Right ventricle myocardium superior (tissue), 1 donor: ENCODE data around the gene COL7A1. TPM values are rescaled to one million over a fixed set of nuclear protein-coding genes. Genes with fewer than 3 reads are reported as not detected.
"Not testable (repeated sequence)": the region's sequence is repeated elsewhere in the genome, so short reads cannot be mapped to it uniquely, and the experiment has no call there.

Experiments
- ATAC-seq: fragments of 200-7000 bp; cut with Tn5 transposase; one replicate; pipeline ENCODE4 v1.9.1; 2020; ENCODE audit warnings: mild to moderate bottlenecking; ENCODE audit not compliant: poor library complexity
- DNase-seq: peaks from one replicate; pipeline ENCODE4 v3.0.0-alpha.2; 2020
- intact Hi-C: fragments of 100-400 bp; cut with DNase I; formaldehyde crosslinking; loops from one replicate; pipeline ENCODE4 v1.11.2; 2022
- total RNA-seq: library from RNA; stranded (reverse); fragmentation: NEBNext Ultra II Directional; extraction: Animal tissue kit (Norgen Biotek cat#: 25700); gene quantifications from one replicate; pipeline ENCODE4 v1.2.1, GENCODE V29; 2021
- donor health status: DM: no; HTN: yes; CAD: no; lungs with severe emphysema.

Gene COL7A1
- total RNA-seq, 1 donor from 2014 or later, result 16.1 TPM

- intact Hi-C loops, result no loop called here
- peak; percentile 21 for DNase-seq
- ATAC-seq, result no peak
Measured at GRCh38 chr3:48555231-48555948, 39.7 kb downstream of the COL7A1 start.

GRCh38 chr3:48553886-48554845 lies 41.0 kb downstream of the COL7A1 start:
- DNase-seq (peak; percentile 20), ATAC-seq (no peak)
- intact Hi-C loops, result no loop called here

- no peak for ATAC-seq
- DNase-seq, result peak; percentile 19
- intact Hi-C loops, result no loop called here
Measured at GRCh38 chr3:48553361-48553760, 41.8 kb downstream of the COL7A1 start.

- intact Hi-C loops, result no loop called here
- ATAC-seq (no peak), DNase-seq (peak; percentile 32)
Measured at GRCh38 chr3:48552111-48552951, 42.8 kb downstream of the COL7A1 start.

- ATAC-seq, intact Hi-C loops: not testable (repeated sequence)
- peak; percentile 0 for DNase-seq
Measured at GRCh38 chr3:48551651-48552050, 43.5 kb downstream of the COL7A1 start.

GRCh38 chr3:48548729-48549705 lies 46.1 kb downstream of the COL7A1 start:
- peak; percentile 96 for ATAC-seq
- intact Hi-C loops, result loop anchor here (2.0 to 5.0 kb wide), 3 partner anchors 84 to 277 kb away; no protein-coding TSS in a partner anchor
- DNase-seq, result peak; percentile 93

GRCh38 chr3:48548126-48548525 lies 47.0 kb downstream of the COL7A1 start:
- intact Hi-C loops, result loop anchor here (2.0 to 5.0 kb wide), 3 partner anchors 83 to 276 kb away; no protein-coding TSS in a partner anchor
- ATAC-seq (no peak), DNase-seq (peak; percentile 3)

- ATAC-seq, result no peak
- peak; percentile 39 for DNase-seq
- intact Hi-C loops, result loop anchor here (5.0 kb wide), 2 partner anchors 144 to 274 kb away; no protein-coding TSS in a partner anchor
Measured at GRCh38 chr3:48546203-48546829, 48.8 kb downstream of the COL7A1 start.

GRCh38 chr3:48544141-48544540 lies 51.0 kb downstream of the COL7A1 start:
- intact Hi-C loops, result no loop called here
- ATAC-seq (no peak), DNase-seq (peak; percentile 22)

GRCh38 chr3:48543271-48543866 lies 51.8 kb downstream of the COL7A1 start:
- DNase-seq, result peak; percentile 77
- peak; percentile 93 for ATAC-seq
- intact Hi-C loops, result no loop called here

- DNase-seq, result peak; percentile 19
- intact Hi-C loops, result no loop called here
- no peak for ATAC-seq
Measured at GRCh38 chr3:48538451-48538850, 56.7 kb downstream of the COL7A1 start.

- intact Hi-C loops, result no loop called here
- ATAC-seq (no peak), DNase-seq (peak; percentile 34)
Measured at GRCh38 chr3:48536785-48537184, 58.3 kb downstream of the COL7A1 start.

GRCh38 chr3:48536116-48536515 lies 59.0 kb downstream of the COL7A1 start:
- peak; percentile 30 for DNase-seq
- intact Hi-C loops, result no loop called here
- no peak for ATAC-seq

- intact Hi-C loops, result no loop called here
- DNase-seq (no peak), ATAC-seq (no peak)
Measured at GRCh38 chr3:48535578-48535977, 59.6 kb downstream of the COL7A1 start.

GRCh38 chr3:48532977-48533337 lies 62.2 kb downstream of the COL7A1 start:
- no peak for DNase-seq
- intact Hi-C loops, result no loop called here
- no peak for ATAC-seq

- ATAC-seq, result no peak
Measured at GRCh38 chr3:48532271-48532976, 62.7 kb downstream of the COL7A1 start.

More at GRCh38 chr3:48532271-48532976, 62.7 kb downstream of the COL7A1 start:
- intact Hi-C loops, result no loop called here
- no peak for DNase-seq
